SIG-M5 (cell line): ENCODE results near the gene SPATA33.

Source experiments
- DNase-seq: peaks from one replicate; lab custom pipeline; 2025; lab: John Stamatoyannopoulos, UW

SPATA33 gene

GRCh38 chr16:89657442-89658220, at the start of gene SPATA33, which contains the start of gene CHMP1A:
Gene SPATA33 (plus strand): TSS chr16:89657836. CDS start chr16:89657912, 76 bp downstream.
Gene CHMP1A (minus strand): TSS chr16:89657708. CDS start chr16:89657588, 120 bp downstream.
- DNase-seq, result no peak

GRCh38 chr16:89607937-89608740, 49.5 kb upstream of the SPATA33 start:
- DNase-seq, result no peak

GRCh38 chr16:89610108-89610453, 47.6 kb upstream of the SPATA33 start:
- DNase-seq, result no peak

GRCh38 chr16:89612415-89613166, 45.0 kb upstream of the SPATA33 start:
- no peak for DNase-seq

GRCh38 chr16:89613231-89613953, 44.2 kb upstream of the SPATA33 start, which contains the start of gene DPEP1:
Gene DPEP1 (plus strand): TSS chr16:89613642. CDS start chr16:89630411, 16,769 bp downstream.
- DNase-seq, result no peak

GRCh38 chr16:89613954-89614459, 43.6 kb upstream of the SPATA33 start:
- no peak for DNase-seq

GRCh38 chr16:89615176-89615575, 42.5 kb upstream of the SPATA33 start:
- no peak for DNase-seq

- no peak for DNase-seq
Observed at GRCh38 chr16:89615596-89616090, 42.0 kb upstream of the SPATA33 start.

- DNase-seq, result no peak
Observed at GRCh38 chr16:89616623-89617022, 41.0 kb upstream of the SPATA33 start.

GRCh38 chr16:89617036-89617435, 40.6 kb upstream of the SPATA33 start:
- DNase-seq, result no peak

- DNase-seq, result no peak
Observed at GRCh38 chr16:89618109-89618998, 39.3 kb upstream of the SPATA33 start.

GRCh38 chr16:89619840-89620239, 37.8 kb upstream of the SPATA33 start:
- no peak for DNase-seq

GRCh38 chr16:89620406-89620841, 37.2 kb upstream of the SPATA33 start:
- no peak for DNase-seq

- DNase-seq, result no peak
Observed at GRCh38 chr16:89621136-89621697, 36.4 kb upstream of the SPATA33 start.

GRCh38 chr16:89621698-89622409, 35.8 kb upstream of the SPATA33 start:
- no peak for DNase-seq

- no peak for DNase-seq
Observed at GRCh38 chr16:89623511-89624261, 34.0 kb upstream of the SPATA33 start.

GRCh38 chr16:89624777-89625761, 32.6 kb upstream of the SPATA33 start:
- DNase-seq, result no peak
